ENCODE results near the gene MAP3K7. TPM values are rescaled to one million over a fixed set of nuclear protein-coding genes. Genes with fewer than 3 reads are reported as not detected.
A peak's percentile ranks its signal among the peaks of the same experiment; 100 is the strongest.

MAP3K7 gene
- total and polyA plus RNA-seq, 2 of the 13 experiments (the other 11 are each of a cell fraction or from before 2014, with no cell fraction given): 24.1 to 24.4 TPM

DNA sequence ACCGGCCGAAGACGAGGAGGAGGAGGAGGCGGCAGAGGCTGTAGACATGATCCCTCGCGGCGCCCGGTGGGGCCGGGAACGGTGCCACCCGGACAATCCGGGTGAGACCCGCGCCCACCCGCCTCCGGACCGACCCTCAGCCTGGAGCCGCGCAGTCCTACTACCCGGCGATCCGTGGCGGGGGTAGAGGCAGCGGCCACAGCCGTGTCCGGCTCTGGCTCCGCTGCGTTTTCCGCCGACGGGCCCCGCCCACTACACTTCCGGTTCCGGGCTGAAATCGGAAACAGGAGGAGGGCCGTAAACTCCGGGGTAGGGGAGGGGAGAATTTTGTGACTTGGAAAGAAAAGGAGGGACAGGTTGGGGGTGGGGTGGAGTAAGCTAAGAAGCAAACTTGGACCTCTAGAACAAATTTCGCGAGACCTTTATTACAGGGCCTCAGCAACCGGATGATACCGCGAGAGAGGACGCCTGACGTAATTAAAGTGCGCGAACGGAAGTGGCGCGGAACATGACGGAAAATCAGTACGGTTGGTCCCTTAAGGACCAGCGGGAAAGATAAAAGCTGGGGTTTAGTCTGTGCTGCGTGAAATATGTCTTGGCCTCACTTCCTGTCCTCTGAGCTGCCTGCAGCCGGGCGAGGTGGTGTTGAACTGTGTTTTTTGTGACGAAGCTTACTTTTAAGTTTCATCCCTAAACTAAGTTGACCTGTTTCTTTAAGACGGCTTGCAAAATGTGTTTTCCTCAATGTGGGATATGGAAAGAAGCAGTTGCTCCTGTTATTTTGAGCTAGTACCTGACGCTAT is at the start of gene MAP3K7 (continued):
- peak; percentile 80; the same call in 1 of the 2 replicates for TF ChIP-seq ZNF704 (CRISPR knock-in tag; IDR thresholded peaks at IDR 0.05; ENCODE audit: borderline replicate concordance)
- TF ChIP-seq ZNF354B (CRISPR knock-in tag; IDR thresholded peaks at IDR 0.05): no peak
- no peak for TF ChIP-seq CBX1 (IDR thresholded peaks at IDR 0.05; ENCODE audit: low read depth)
- TF ChIP-seq ZNF205 (CRISPR knock-in tag; IDR thresholded peaks at IDR 0.05): no peak
- TF ChIP-seq, protein P1, sequence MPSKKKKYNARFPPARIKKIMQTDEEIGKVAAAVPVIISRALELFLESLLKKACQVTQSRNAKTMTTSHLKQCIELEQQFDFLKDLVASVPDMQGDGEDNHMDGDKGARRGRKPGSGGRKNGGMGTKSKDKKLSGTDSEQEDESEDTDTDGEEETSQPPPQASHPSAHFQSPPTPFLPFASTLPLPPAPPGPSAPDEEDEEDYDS (CRISPR knock-in tag; IDR thresholded peaks at IDR 0.05): no peak; the same call in 1 of the 2 replicates
- TF ChIP-seq RNF2 (conservative IDR thresholded peaks at IDR 0.05; ENCODE audit: low read depth): no peak
- no peak for TF ChIP-seq ZNF616 (CRISPR knock-in tag; IDR thresholded peaks at IDR 0.05; ENCODE audit: low read depth)
- peak; percentile 97 for TF ChIP-seq KDM5A (IDR thresholded peaks at IDR 0.05; ENCODE audit: borderline replicate concordance, low read length)
- TF ChIP-seq SIN3B (IDR thresholded peaks at IDR 0.05; ENCODE audit: low read length): peak; percentile 99
- no peak for TF ChIP-seq ZFYVE20 (CRISPR knock-in tag; IDR thresholded peaks at IDR 0.05; ENCODE audit: borderline replicate concordance, low read depth)
- no peak for TF ChIP-seq USF2 (IDR thresholded peaks at IDR 0.05; ENCODE audit: low read depth, low read length)
- no peak; the same call in 1 of the 2 replicates for TF ChIP-seq USF2 (CRISPR knock-in tag; IDR thresholded peaks at IDR 0.05; ENCODE audit: borderline replicate concordance)
- TF ChIP-seq, protein P2, sequence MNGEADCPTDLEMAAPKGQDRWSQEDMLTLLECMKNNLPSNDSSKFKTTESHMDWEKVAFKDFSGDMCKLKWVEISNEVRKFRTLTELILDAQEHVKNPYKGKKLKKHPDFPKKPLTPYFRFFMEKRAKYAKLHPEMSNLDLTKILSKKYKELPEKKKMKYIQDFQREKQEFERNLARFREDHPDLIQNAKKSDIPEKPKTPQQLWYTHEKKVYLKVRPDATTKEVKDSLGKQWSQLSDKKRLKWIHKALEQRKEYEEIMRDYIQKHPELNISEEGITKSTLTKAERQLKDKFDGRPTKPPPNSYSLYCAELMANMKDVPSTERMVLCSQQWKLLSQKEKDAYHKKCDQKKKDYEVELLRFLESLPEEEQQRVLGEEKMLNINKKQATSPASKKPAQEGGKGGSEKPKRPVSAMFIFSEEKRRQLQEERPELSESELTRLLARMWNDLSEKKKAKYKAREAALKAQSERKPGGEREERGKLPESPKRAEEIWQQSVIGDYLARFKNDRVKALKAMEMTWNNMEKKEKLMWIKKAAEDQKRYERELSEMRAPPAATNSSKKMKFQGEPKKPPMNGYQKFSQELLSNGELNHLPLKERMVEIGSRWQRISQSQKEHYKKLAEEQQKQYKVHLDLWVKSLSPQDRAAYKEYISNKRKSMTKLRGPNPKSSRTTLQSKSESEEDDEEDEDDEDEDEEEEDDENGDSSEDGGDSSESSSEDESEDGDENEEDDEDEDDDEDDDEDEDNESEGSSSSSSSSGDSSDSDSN (CRISPR knock-in tag; IDR thresholded peaks at IDR 0.05): peak; percentile 55
- no peak for TF ChIP-seq ESRRA (CRISPR knock-in tag; IDR thresholded peaks at IDR 0.05; ENCODE audit: low read depth)
- TF ChIP-seq FOXP1 (IDR thresholded peaks at IDR 0.05): no peak
- no peak for TF ChIP-seq FOXP1 (CRISPR knock-in tag; IDR thresholded peaks at IDR 0.05)
- no peak for TF ChIP-seq NFE2 (CRISPR knock-in tag; IDR thresholded peaks at IDR 0.05)
- TF ChIP-seq ZNF776 (CRISPR knock-in tag; IDR thresholded peaks at IDR 0.05): no peak; the same call in 1 of the 2 replicates
- TF ChIP-seq RFX5 (IDR thresholded peaks at IDR 0.05; ENCODE audit: low read depth, low read length): no peak
- TF ChIP-seq HOXA3 (CRISPR knock-in tag; IDR thresholded peaks at IDR 0.05): peak; percentile 92
- TF ChIP-seq ZNF788 (CRISPR knock-in tag; IDR thresholded peaks at IDR 0.05; ENCODE audit: borderline replicate concordance): no peak
- no peak for TF ChIP-seq ZNF777 (CRISPR knock-in tag; IDR thresholded peaks at IDR 0.05)
- peak; percentile 77; the same call in 1 of the 2 replicates for TF ChIP-seq ATF2 (CRISPR knock-in tag; IDR thresholded peaks at IDR 0.05)
- peak; percentile 62; the same call in 1 of the 2 replicates for TF ChIP-seq SAFB2 (CRISPR knock-in tag; IDR thresholded peaks at IDR 0.05; ENCODE audit: borderline replicate concordance, low read depth)
